Astrocyte of the cerebellum (primary cell): Measurements from ENCODE around the gene UCKL1.

Experiments
- DNase-seq: peaks from one replicate; pipeline ENCODE4 v3.0.0-alpha.2; 2011; ENCODE audit warnings: low read depth
- H3K4me3 ChIP-seq: 2 replicates; pipeline ENCODE4 v1.5.1; 2011; ENCODE audit warnings: mild to moderate bottlenecking, low read depth, low read length, moderate library complexity
- CTCF ChIP-seq: IDR thresholded peaks from 2 replicates; pipeline ENCODE4 v1.5.1; 2012; ENCODE audit warnings: low read length, low read depth, moderate library complexity, mild to moderate bottlenecking; ENCODE audit errors: missing control alignments
- in situ Hi-C: cut with HindIII; loops from 2 replicates; pipeline ENCODE4 v1.10.0; 2017; ENCODE audit warnings: low sequenced_read_pairs

The UCKL1 gene

GRCh38 chr20:63957690-63958441 lies 1.6 kb upstream of the UCKL1 start:
- no peak overlapping the region for H3K4me3 ChIP-seq
- no peak for TF ChIP-seq CTCF
- in situ Hi-C loops: no loop called here
- no peak for DNase-seq

GRCh38 chr20:63957004-63957689 lies 931 bp upstream of the UCKL1 start:
- DNase-seq: no peak
- in situ Hi-C loops: no loop called here
- peak overlapping the region; percentile 41 for H3K4me3 ChIP-seq
- TF ChIP-seq CTCF: peak; percentile 17

GRCh38 chr20:63956664-63957003 lies 418 bp upstream of the UCKL1 start:
- no peak for DNase-seq
- in situ Hi-C loops: no loop called here
- no peak for TF ChIP-seq CTCF
- peak overlapping the region; percentile 41 for H3K4me3 ChIP-seq

GRCh38 chr20:63955281-63955826 lies 862 bp downstream of the UCKL1 start:
- in situ Hi-C loops: no loop called here
- no peak for DNase-seq
- peak; percentile 45 for TF ChIP-seq CTCF
- peak overlapping the region; percentile 94 for H3K4me3 ChIP-seq

GRCh38 chr20:63953764-63954429 lies 2.3 kb downstream of the UCKL1 start:
- no peak for TF ChIP-seq CTCF
- no peak for DNase-seq
- no peak overlapping the region for H3K4me3 ChIP-seq
- in situ Hi-C loops: no loop called here

GRCh38 chr20:63952769-63953168 lies 3.4 kb downstream of the UCKL1 start:
- H3K4me3 ChIP-seq: no peak overlapping the region
- in situ Hi-C loops: no loop called here
- DNase-seq: no peak
- no peak for TF ChIP-seq CTCF
